ENCODE data around the gene ALDH3A1.
"Not testable (repeated sequence)": the region's sequence is repeated elsewhere in the genome, so short reads cannot be mapped to it uniquely, and the experiment has no call there.

The ALDH3A1 gene

DNA sequence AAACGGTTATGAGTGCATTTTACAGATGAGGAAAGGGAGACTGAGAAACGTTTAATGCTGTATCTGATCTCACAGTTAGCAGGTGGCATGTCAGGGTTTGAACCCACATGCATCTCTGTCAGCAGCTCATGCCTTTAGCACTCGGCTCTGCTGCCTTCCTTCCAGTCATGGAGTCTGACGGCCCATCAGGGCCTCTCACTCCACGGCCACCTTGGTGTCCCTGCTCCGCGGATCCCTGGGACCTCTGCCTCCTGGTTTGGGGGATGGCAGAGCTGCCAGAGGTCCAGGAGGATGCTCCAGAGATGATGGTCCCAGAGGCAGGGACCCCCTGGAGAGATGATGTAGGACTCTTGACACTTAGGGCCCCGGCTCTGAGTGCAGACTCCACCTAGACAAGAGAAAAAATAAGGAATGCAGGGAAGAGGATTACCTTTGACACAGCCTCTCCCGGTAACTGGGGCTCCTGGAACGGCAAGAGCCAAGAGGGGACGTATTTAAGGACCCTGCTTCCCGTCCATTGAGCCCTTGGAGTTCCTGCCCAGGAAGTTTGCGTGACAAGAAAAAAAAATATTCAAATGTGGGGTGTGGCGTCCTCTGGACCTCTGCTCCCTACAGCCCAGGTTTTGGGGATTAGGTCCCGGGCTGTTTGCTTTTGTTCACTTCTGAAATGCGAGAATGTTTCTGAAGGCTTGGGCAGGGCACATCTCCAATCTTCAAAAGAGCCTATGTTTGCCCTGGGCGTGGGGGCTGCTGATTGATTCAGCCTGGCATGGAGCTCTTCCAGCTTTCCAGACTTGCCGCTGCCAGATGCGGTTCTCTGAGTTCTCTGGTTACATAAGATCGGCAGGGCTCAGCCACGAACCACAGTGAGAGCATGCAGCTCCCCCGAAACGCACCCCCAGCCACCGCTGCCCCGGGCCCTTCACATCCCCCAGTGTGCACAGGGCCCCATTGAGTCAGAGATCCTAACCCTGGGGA, at the start of gene ALDH3A1:
ALDH3A1 (minus strand) TSS at position 470 of the 978 bp plus-strand sequence. CDS start 3,169 bp downstream, outside the sequence.
- DNase-seq = no peak

GRCh38 chr17:19796457-19796856, 48.4 kb upstream of the ALDH3A1 start:
- DNase-seq = no peak

GRCh38 chr17:19791918-19792550, 43.9 kb upstream of the ALDH3A1 start:
- DNase-seq = peak; percentile 45

- DNase-seq = peak; percentile 20
Measured at GRCh38 chr17:19787733-19788357, 39.7 kb upstream of the ALDH3A1 start.

- DNase-seq = no peak
Measured at GRCh38 chr17:19785854-19786253, 37.8 kb upstream of the ALDH3A1 start.

GRCh38 chr17:19781488-19782458, 33.7 kb upstream of the ALDH3A1 start:
- no peak for DNase-seq

- no peak for DNase-seq
Measured at GRCh38 chr17:19780846-19781245, 32.7 kb upstream of the ALDH3A1 start.

DNA sequence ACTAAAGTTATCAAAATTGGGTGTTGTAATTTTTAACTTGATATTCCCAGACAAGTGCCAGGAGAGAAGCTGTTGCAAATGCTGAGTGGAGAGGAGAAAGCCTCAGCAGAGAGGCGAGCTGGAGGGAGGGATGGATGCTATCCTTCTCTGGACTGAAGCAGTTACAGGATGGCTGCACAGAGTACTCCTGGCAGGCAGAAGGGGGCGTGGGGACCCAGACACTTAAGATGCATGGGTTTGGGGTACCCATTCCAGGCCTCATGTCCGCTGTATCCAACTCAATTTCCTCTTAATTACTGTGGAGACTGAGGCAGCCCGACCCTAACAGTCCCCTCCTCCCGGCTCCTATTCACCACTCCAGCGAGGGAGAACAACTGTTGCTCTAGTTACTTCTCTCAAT, 25.4 kb upstream of the ALDH3A1 start:
- DNase-seq = no peak

GRCh38 chr17:19771971-19772630, 24.0 kb upstream of the ALDH3A1 start:
- DNase-seq = no peak

GRCh38 chr17:19770985-19771735, 23.1 kb upstream of the ALDH3A1 start:
- no peak for DNase-seq

DNA sequence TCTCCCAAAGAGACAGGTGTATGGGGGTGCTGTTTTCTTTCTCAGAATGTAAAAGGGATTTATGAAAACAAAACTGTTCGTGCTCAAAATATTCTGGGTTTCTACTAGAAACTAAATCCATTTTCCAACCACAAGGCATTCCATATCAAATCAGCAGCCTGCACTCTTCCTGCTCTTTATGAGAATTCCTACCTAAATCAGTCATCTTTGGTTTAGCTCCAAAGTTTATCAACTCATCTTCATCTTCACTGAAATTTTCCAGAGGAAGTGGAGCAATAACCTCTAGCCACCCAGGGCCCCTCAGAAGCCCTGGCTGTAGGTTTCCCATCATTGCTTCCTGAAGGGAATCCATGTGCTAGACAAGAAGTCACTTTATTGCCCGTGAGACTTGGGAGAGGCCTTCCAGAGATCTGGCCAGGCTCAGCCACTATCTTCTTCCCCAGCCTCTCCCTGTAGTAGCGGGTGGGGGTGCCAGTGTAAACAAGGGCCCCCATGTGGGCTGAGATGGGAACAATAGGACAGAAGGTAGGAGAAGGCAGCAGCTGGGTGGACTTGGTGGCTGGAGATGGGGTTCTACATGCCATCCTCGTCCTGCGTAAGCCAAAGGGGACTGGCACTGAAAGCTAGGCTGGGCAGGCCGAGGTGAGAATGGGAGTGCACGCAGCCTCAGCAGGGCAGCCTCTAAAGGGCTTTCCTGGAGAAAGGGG, 22.0 kb upstream of the ALDH3A1 start:
- no peak for DNase-seq

DNA sequence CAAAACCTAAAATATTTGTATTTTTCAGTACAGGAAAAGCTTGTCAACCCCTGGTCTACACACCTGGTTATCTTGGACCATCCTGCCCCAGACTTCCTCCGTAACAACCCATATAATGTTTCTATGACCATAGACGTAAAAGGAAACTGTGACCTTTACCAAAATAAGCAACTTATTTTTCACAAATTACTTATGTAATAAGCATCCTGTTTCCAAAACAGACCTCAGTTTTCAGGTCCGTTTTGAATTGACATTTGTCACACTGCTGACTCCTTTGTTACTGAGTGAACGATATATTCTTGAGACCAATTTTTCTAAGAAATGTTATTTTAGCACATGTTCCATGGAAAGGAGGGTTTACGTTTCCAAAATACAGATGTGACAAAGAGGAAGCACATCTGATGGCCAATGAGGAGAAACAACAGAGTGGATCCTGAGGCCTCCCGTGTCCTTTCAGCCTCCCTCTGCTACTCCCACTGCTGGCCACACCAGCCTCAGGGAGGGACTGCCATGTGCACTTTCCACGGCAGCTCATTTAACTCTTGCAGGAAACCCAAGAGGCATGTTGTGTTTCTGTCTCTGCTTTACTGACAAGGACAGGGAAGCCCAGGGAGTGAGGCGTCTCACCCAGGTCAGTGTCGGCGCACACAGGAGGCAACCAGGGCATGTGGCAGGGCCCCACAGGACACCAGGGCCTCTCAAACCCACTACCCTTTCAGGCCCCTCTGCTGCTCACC, 20.1 kb upstream of the ALDH3A1 start:
- DNase-seq = peak; percentile 10

DNA sequence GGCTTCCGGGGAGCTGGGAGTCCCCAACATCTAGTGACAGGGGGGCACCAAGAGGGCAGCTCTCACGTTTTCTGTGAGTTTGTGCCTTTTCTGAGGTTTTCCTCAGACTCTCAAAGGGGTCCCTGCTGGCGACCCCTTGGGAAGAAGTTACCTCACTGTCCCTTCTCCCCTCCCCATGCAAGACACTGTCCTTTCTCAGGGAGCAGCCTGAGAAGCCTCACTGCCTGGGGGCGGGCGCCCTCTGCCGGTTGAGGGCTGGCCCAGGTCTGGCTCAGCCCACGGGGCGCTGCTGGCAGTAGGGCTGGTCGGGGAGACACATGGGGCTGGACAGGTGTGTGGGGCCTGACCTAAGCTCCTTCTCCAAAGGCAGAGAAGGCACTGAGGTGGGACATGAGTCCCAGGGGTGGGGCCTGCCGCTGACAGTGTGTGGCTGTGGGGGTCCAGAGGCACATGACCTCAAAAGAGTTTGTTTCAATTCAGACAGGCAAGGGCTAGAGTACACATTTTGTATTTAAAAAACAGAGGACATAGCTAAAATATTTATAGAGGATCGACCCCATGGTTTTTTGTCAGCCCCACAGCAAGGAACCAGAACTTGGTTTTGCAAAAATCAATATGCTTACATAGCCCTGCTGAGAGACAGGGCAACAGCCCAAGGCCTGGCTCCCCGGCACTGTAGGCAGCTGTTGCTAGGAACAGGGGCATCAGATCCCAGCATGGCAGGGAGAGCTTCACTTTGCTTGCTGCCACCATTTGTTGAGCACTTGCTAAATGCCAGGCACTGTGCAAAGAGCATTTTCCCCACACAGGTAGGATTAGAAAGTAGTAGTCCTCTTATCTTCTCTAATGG, 18.5 kb upstream of the ALDH3A1 start:
- peak; percentile 44 for DNase-seq

DNA sequence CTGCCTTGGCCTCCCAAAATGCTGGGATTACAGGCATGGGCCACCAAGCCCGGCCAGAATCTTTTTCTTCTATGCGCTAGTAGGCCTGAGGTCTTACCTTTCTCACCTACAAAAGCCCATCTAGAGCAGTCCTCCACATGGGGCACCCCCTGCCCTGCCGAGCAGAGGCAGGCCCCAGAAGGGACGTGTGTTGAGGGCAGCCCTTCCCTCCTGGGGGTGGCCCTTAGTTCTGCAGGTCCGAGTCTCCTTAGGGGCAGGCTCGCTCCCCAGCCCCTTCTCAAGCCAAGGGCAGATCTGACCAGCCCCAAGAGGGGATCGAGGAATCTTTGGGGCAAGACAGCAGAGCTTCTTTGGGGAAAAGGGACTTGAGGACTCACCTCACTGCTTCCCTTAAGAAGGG, 17.9 kb upstream of the ALDH3A1 start:
- DNase-seq = no peak

- not testable (repeated sequence) for DNase-seq
Measured at GRCh38 chr17:19763991-19764390, 15.9 kb upstream of the ALDH3A1 start.

DNA sequence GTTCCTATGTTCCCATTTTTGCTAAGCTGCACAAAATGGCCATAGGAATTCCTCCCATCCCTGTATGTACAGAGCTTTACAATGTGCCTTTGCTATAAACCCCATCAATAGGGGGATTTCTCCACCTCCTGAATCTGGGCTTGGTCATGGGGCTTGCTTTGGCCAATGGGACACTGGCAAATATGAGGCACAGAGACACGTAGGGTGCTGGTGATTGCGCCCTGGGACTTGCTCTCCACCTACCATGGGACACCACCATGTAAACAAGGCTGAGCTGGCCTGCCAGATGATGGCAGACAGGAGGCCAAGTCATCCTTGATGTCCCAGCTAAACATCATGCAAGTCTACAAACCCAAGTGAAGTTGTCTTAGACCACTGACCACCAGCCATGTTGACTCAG, 15.3 kb upstream of the ALDH3A1 start:
- DNase-seq = no peak

GRCh38 chr17:19762515-19762961, 14.4 kb upstream of the ALDH3A1 start:
- peak; percentile 6 for DNase-seq

DNA sequence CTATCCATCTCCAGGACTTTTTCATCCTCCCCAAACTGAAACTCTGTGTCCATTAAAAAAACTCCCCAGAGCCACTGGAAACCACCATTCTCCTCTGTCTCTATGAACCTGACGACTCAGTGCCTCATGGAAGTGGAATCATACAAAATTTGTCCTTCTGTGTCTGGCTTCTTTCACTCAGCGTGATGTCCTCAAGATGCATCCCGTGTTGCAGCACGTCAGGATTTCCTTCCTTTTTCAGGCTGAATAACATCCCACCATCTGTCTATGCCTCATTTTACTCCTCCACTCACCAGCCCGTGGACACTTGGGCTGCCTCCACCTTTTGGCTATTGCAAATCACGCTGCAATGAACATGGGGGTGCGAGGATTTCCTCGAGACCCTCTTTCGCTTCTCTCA, 12.6 kb upstream of the ALDH3A1 start:
- DNase-seq = no peak
